Right atrium auricular region (tissue), 2 donors: Measurements from ENCODE around the gene RDH14. TPM values are rescaled to one million over a fixed set of nuclear protein-coding genes. Genes with fewer than 3 reads are reported as not detected.
A peak's percentile ranks its signal among the peaks of the same experiment; 100 is the strongest.

ENCODE experiments used
- DNase-seq: peaks from one replicate; pipeline ENCODE4 v3.0.0-alpha.2; 2019; ENCODE audit warnings: low spot score
- H3K27ac ChIP-seq, 2 donors: fragments of 200-600 bp; sonication (generic); 1 replicate in 1 of 2; 2 replicates in 1 of 2; pipeline ENCODE4 v1.5.1; 2016 to 2019
- H3K27me3 ChIP-seq, 2 donors: fragments of 200-600 bp; sonication (generic); one replicate each; pipeline versions ENCODE4 v1.5.1 to v1.6.0; 2017 to 2019
- H3K36me3 ChIP-seq: fragments of 200-600 bp; sonication (generic); one replicate; pipeline ENCODE4 v1.5.1; 2016
- H3K4me1 ChIP-seq, 2 donors: fragments of 200-600 bp; sonication (generic); one replicate each; pipeline versions ENCODE4 v1.5.1 to v1.6.0; 2017 to 2019
- H3K4me3 ChIP-seq, 2 donors: fragments of 200-600 bp; sonication (generic); 1 replicate in 1 of 2; 2 replicates in 1 of 2; pipeline ENCODE4 v1.5.1; 2017 to 2019; ENCODE audit warnings: mild to moderate bottlenecking in 1 of 2, moderate library complexity in 1 of 2
- H3K9me3 ChIP-seq, 2 donors: fragments of 200-600 bp; sonication (generic); one replicate each; pipeline ENCODE4 v1.5.1; 2019
- total RNA-seq, 2 donors: library from RNA; depleted of rRNA; stranded (reverse); fragments of >200 nt; gene quantifications; one replicate each; pipeline ENCODE4 v1.1.0, GENCODE V29; 2016
- TF ChIP-seq, protein P1 (sequence below), 2 donors: fragments of 200-600 bp; sonication (generic); IDR thresholded peaks; one replicate each; pipeline ENCODE4 v1.5.1; 2019; ENCODE audit warnings: antibody characterized with exemption in 2 of 2

The RDH14 gene
- total RNA-seq, 2 donors from 2014 or later = 45.0 to 67.5 TPM

DNA sequence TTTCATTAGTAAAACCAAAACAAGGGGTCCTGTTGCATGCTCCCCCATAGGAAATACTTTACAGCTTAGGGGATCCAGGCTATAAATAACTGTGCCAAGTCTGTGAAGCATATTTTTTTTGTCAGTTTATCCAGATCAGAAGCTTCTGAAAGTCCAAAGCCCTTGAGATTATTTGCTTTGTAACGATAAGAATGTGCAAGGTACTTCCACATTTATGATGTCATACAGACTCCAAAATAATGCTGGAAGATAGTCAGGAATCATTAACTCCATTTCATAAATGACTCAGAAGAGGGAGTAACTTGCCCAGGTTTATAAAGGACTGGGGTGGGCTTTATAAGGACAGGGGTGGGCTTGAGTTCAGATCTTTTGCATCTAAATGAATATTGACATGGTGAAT, 29.3 kb downstream of the RDH14 start:
- no peaks in the 10 kb centered on the region for H3K27me3 ChIP-seq
- no peaks in the 10 kb centered on the region for H3K9me3 ChIP-seq
- TF ChIP-seq, protein P1, sequence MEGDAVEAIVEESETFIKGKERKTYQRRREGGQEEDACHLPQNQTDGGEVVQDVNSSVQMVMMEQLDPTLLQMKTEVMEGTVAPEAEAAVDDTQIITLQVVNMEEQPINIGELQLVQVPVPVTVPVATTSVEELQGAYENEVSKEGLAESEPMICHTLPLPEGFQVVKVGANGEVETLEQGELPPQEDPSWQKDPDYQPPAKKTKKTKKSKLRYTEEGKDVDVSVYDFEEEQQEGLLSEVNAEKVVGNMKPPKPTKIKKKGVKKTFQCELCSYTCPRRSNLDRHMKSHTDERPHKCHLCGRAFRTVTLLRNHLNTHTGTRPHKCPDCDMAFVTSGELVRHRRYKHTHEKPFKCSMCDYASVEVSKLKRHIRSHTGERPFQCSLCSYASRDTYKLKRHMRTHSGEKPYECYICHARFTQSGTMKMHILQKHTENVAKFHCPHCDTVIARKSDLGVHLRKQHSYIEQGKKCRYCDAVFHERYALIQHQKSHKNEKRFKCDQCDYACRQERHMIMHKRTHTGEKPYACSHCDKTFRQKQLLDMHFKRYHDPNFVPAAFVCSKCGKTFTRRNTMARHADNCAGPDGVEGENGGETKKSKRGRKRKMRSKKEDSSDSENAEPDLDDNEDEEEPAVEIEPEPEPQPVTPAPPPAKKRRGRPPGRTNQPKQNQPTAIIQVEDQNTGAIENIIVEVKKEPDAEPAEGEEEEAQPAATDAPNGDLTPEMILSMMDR (IDR thresholded peaks at IDR 0.05) = no peak
- no peaks in the 10 kb centered on the region for H3K36me3 ChIP-seq
- peaks cover 0 to 19% of the 10 kb centered on the region in 2 donors for H3K4me1 ChIP-seq
- no peak overlapping the region for H3K4me3 ChIP-seq
- DNase-seq = no peak
- H3K27ac ChIP-seq = no peak overlapping the region

DNA sequence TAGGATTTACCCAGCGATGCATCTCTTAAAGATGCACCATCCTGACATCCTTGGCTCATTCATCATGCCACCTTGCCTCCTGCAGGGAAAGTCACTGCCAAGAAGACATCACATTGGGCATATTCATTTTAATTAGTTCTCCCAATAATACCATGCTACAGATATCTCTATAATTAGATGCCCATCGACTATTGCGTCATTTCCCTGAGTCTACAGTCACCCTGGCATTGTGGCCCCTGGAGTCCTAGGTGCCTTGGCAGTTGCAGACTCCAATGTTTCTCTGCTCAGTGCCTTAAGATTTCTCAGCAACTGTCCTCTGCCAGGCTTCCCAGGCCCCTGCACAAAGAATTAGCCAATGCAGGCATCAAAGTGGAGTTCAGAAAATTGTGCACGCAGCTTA, 32.6 kb downstream of the RDH14 start:
- Histone ChIP-seq H3K4me3 (no peak overlapping the region), H3K27ac (peak overlapping the region in 1 of 2 donors; percentile 76), H3K9me3 (no peaks in the 10 kb centered on the region), H3K4me1 (peaks cover 0 to 29% of the 10 kb centered on the region in 2 donors), H3K27me3 (no peaks in the 10 kb centered on the region), H3K36me3 (no peaks in the 10 kb centered on the region)
- TF ChIP-seq, protein P1 (IDR thresholded peaks at IDR 0.05) = no peak
- DNase-seq = no peak

DNA sequence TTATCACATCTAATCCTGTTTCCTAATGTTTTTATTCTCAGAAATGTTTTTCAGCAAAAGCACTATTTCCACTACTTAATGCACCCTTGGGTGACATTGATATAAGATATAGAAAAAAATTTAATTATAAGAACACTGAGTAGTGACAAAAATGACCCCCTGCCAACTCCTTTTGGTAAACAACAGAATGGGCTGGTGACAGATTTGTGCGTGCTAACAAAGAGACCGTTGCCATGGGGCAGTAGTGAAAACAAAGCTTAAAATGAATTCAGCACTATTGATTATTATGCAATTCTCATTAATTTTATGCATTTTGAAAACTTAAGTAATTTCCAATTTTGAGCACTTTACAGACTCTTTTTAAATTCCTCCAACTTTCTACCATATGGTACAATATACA, 33.1 kb downstream of the RDH14 start:
- no peak overlapping the region for H3K4me3 ChIP-seq
- DNase-seq = no peak

DNA sequence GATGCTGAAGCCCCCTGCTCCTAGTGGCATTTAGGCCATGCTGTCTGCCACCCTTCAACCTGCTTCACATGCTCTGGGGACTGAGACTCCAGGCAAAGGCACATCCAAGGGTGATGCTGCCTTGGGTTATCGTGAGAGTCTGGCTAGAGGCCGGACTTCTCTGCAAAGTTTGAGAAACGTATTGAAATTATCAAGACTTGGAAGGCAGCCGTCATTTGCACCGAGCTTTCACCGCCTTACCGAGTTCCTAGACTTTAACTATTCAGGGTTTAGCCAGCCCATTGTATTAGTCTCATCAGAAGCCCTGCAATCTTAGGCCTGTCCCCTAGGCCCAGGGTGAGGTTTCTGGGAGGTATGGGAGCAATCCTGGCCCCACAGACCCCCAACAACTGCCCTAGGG, 34.0 kb downstream of the RDH14 start:
- peak overlapping the region; percentile 63 to 76 for H3K27ac ChIP-seq
- no peaks in the 10 kb centered on the region for H3K9me3 ChIP-seq

More for the DNA sequence above, 33.1 kb downstream of the RDH14 start:
- Histone ChIP-seq H3K27ac (peak overlapping the region in 1 of 2 donors; percentile 76), H3K36me3 (no peaks in the 10 kb centered on the region), H3K9me3 (no peaks in the 10 kb centered on the region), H3K4me1 (peaks cover 0 to 34% of the 10 kb centered on the region in 2 donors), H3K27me3 (no peaks in the 10 kb centered on the region)
- TF ChIP-seq, protein P1 (IDR thresholded peaks at IDR 0.05) = no peak

DNA sequence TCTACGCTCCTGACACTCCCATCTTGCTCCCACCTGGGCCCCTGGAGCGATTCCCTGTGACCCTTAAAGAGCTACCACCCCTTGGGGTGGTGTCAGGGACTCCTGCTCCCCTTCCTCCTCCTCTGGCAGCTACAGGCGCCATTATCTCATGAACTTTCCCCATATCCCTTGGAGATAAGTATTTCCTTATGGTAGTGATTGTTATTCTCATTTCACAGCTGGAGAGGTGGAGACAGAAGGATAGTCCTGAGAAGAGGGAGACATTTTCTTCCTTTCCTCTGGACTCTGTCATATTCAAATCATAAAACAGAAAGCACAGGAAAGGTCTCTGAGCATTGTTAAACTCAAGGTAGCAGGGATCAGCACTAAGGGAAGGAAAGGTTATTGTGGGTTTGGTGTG, 34.6 kb downstream of the RDH14 start:
- DNase-seq = no peak
- TF ChIP-seq, protein P1 (IDR thresholded peaks at IDR 0.05) = no peak
- no peaks in the 10 kb centered on the region for H3K27me3 ChIP-seq
- no peaks in the 10 kb centered on the region for H3K36me3 ChIP-seq
- H3K4me1 ChIP-seq = peaks cover 0 to 38% of the 10 kb centered on the region in 2 donors
- H3K9me3 ChIP-seq = no peaks in the 10 kb centered on the region
- H3K27ac ChIP-seq = peak overlapping the region; percentile 63 to 76
- H3K4me3 ChIP-seq = no peak overlapping the region

More for the DNA sequence above, 34.0 kb downstream of the RDH14 start:
- no peaks in the 10 kb centered on the region for H3K36me3 ChIP-seq
- no peak overlapping the region for H3K4me3 ChIP-seq
- DNase-seq = no peak
- TF ChIP-seq, protein P1 (IDR thresholded peaks at IDR 0.05) = no peak
- peaks cover 0 to 36% of the 10 kb centered on the region in 2 donors for H3K4me1 ChIP-seq
- H3K27me3 ChIP-seq = no peaks in the 10 kb centered on the region

DNA sequence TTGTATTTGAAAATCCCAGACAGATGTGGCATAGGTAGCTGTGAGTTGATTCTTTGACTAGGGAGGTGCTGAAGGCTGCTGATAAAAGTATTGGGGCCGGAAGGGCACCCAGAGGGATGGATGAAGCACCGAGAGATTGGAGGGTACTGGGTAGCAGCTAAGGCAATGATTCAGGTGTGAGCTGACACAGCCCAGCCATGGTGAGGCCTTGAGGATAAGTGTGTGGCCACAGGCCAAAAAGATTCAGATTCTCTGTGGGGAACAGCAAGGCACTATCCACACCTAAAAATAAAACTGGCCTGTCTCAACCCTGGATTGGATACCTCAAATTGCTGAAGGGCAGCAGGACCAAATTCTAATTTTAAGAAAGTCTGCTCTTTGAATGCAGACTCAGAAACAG, 35.2 kb downstream of the RDH14 start:
- DNase-seq = no peak
- Histone ChIP-seq H3K4me3 (no peak overlapping the region), H3K4me1 (peaks cover 0 to 43% of the 10 kb centered on the region in 2 donors), H3K36me3 (no peaks in the 10 kb centered on the region), H3K27ac (peak overlapping the region; percentile 63 to 76), H3K27me3 (no peaks in the 10 kb centered on the region), H3K9me3 (no peaks in the 10 kb centered on the region)
- TF ChIP-seq, protein P1 (IDR thresholded peaks at IDR 0.05) = no peak
